DMS 273 (cell line): ENCODE data around the gene ENPP6.
"Not testable (repeated sequence)": the region's sequence is repeated elsewhere in the genome, so short reads cannot be mapped to it uniquely, and the experiment has no call there.

Experiments used
- DNase-seq: peaks from one replicate; lab custom pipeline; 2025; ENCODE audit not compliant: unreplicated experiment; lab: John Stamatoyannopoulos, UW

Gene ENPP6

GRCh38 chr4:184066584-184067300 lies 150.9 kb downstream of the ENPP6 start:
- DNase-seq, result no peak

DNA sequence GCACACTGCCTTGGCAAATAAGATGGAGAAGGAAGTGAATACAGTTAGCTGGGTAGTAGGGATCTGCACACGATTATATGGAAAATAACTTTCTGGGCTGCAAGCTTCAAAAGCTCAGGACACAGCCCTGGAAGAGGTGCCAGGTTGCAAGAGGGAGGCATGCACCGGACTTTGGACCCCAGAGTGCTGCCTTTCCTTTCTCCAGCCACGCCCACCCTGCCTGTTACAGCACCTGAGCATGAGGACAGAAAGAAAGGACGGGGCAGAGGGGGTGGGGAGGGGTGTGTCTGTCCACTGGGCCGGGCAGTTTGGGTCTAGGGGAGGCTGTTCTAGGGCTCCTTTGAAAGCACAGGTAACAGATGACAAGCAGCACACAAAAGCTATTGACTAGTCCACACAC lies 152.8 kb downstream of the ENPP6 start:
- no peak for DNase-seq

- DNase-seq, result no peak
Observed at GRCh38 chr4:184062769-184063168, 154.9 kb downstream of the ENPP6 start.

DNA sequence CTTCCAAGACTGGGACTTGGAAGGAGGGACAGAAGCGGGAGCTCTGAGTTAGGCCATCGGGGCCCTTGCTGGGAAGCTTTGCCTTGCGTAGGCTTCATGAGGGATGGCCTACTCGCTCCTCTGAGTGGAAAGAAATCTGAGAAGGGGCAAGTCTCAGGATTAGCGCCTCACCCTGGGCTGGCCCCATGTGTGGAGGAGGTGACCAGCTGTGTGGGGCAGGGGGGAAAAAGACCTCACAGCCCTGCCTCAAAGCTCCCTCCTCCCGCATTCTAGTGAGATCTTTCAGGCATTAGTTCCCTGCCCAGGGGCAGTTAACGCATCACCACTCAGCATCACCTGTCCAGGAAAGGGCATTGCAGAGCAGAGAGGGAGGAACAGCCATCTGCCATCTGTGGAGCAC lies 156.1 kb downstream of the ENPP6 start:
- DNase-seq, result no peak

DNA sequence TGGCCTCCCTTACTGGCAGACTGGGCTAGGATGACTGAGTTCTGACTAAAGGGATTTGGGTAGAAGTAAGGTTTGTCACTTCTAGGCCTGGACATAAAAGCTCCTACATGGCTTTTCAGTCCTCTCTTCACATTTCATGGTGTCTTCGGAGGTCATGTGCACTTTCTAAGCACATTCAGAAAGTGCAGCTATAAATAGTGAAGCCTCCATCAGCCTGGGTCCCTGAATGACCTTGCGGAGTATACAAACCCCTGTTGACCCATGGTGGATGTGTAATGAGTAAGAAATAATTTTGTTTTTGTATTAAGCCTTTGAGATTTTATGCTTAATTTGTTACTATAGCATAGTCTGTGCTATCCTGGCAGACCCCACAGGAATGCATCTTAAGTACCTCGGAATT lies 158.6 kb downstream of the ENPP6 start:
- no peak for DNase-seq

DNA sequence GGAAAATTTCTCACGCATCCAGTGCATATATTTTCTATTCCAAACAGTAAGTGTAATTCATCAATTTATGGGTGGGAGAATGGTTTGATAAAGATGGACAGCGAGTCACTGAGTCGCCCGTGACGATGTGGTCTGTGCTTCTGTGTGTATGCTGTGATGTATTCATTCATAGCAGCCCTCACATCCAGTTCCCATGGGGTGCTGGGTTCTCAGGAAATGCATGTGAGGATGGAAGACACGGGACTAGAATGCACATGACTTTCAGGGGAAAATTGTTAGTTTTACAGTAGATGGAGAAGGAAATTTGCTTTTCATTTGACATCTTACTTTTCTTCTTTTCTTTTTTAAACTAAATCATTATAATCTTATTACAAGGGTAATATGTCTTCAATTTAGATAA lies 159.6 kb downstream of the ENPP6 start:
- no peak for DNase-seq

DNA sequence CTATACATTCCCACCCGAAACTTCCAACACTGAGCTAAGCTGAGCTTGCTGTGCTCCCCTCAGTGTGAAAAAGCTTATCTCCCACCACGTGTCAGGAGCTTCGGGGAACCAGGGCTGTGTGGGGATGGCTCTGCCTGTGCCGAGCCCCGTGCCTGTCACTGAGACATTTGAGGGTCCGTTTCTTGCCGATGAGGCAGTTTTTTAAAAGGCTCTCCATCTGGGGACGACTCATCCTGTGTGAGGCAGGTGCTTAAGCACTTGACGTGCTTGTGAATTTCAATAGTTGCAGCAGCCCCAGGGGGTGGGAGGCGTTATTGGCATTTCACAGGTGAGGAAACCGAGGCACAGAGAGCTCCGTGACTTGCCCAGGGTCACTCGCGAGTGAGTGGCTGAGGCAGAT lies 160.8 kb downstream of the ENPP6 start:
- no peak for DNase-seq

- DNase-seq, result no peak
Observed at GRCh38 chr4:184053434-184053833, 164.2 kb downstream of the ENPP6 start.

GRCh38 chr4:184052616-184053015 lies 165.1 kb downstream of the ENPP6 start:
- DNase-seq, result no peak

DNA sequence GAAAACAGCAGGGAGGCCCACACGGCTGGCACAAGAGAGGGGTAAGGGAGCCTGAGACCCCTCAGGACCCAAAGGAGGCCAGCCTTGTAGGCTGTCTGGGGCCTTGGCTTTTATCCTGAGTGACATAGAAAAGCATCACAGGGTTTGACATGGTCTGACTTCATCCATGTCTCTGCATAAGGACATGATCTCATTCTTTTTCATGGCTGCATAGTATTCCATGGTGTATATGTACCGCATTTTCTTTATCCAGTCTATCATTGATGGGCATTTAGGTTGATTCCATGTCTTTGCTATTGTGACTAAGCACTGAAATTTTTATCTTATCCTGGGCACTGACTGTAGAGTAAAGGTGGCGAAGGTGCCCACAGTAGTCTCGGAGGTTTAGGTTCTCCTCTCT lies 166.4 kb downstream of the ENPP6 start:
- not testable (repeated sequence) for DNase-seq

DNA sequence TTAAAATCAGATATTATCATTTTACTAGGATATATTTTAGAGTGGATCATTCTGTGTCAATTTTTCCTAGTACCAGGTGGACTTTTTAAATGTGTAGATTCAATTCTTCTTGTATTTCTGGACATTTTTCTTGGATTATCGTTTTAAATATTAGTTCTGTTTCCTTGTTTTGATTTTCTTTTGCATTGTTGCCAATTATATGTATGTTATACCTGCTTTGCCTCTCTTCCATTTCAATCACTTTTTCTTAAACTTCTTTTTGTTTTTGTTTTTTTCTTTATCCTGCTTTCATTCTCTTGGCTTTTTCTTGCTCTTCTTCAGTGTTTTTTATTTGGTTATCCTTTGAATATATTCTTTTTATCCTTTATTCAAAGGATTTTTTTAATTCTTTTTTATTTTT lies 171.5 kb downstream of the ENPP6 start:
- no peak for DNase-seq

DNA sequence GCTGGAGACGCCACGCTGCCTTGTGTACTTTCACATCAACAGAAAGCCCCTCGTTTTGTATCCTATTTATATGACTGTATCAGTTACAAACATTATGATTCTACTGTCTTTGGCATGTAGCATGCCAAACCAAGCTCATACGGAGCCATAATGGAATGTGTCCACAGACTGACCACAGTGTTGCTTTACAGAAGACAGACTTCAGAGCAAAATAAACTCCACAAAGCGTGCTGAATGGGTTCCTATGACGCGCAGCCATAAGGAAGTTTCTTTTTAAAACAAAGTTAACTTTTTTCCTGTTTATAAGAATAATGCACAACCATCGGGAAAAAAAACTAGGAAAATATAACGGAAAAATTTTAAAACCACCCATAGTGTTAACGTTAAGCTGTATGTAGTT lies 176.5 kb downstream of the ENPP6 start:
- no peak for DNase-seq

DNA sequence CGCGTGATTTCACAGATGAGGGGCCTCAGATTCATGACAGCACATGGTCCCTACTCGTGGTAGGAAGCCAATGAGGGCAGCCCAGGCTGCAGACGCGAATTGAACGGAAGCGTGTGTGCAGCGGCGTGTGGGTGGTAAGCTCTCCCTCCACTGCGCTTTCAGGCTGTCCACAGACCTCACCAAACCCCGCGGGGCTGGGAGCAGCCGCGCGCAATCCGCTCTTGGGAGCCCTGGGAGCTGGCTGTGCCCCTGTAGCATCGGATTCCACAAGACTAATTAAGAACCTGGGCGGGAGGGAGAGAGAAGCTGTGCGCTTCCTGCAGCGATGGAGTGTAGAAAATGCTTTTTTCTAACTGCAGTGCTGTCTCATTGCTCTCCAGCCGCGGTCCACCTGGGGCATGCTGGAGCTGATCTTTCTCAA lies 177.7 kb downstream of the ENPP6 start:
- DNase-seq, result no peak
